HUES6 (cell line): ENCODE measurements around the gene ADGRL3.

ENCODE experiments used
- H3K27ac ChIP-seq: 2 replicates; pipeline ENCODE4 v1.7.0; 2013; ENCODE audit warnings: low read depth, mild to moderate bottlenecking, low read length, inconsistent platforms
- H3K27me3 ChIP-seq: 2 replicates; pipeline ENCODE4 v1.6.1; 2013; ENCODE audit warnings: low read length; ENCODE audit not compliant: control insufficient read depth, insufficient read depth
- H3K36me3 ChIP-seq: 2 replicates; pipeline ENCODE4 v1.6.1; 2013; ENCODE audit warnings: low read length; ENCODE audit not compliant: control insufficient read depth, insufficient read depth
- H3K4me1 ChIP-seq: 2 replicates; pipeline ENCODE4 v1.6.1; 2013; ENCODE audit warnings: low read length; ENCODE audit not compliant: control insufficient read depth, insufficient read depth
- H3K4me3 ChIP-seq: 2 replicates; pipeline ENCODE4 v1.5.1; 2013; ENCODE audit warnings: low read depth, low read length
- H3K9ac ChIP-seq: one replicate; pipeline ENCODE4 v1.6.1; 2013; ENCODE audit warnings: mild to moderate bottlenecking, low read length
- H3K9me3 ChIP-seq: 2 replicates; pipeline ENCODE4 v1.6.1; 2013; ENCODE audit warnings: low read depth, low read length; ENCODE audit not compliant: control insufficient read depth, insufficient read depth

The ADGRL3 gene

DNA sequence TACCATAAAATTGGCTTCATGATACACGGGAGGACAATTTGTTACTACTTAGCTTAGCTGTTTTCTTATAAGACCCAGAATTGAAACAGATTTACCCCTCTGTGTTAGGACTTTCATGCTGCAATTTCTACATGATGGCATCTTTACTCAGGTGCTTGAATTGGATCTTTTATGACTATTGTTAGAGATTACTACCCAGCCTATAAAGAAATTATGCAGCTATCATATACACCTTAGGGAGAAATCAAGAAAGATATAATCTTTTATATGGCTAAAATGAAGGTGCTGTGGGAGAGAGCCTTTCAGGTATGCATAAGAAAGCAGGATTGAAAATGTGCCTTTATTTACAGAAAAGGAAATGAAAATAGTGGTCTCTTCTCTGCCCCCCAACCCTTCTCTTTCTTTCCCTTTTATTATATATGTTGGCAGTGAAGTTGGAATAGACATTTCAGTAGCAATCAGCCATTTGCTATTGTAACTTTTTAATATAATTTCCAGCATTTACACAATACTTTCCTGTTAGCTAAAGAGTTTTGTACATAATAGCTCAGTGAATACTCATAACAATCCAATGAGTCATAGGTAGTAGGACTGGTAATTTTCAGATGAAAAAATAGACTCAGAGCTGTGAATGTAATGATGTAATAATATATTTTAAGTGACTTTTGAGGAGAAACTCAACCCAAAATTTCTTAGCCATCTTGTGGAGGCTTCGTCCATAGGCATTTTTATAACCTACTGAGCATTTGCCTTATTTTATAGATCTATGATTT, 311.8 kb downstream of the ADGRL3 start:
- Histone ChIP-seq H3K27me3 (no peaks in the 10 kb centered on the region), H3K27ac (no peak overlapping the region), H3K4me3 (no peak overlapping the region), H3K4me1 (no peaks in the 10 kb centered on the region), H3K9me3 (no peaks in the 10 kb centered on the region), H3K36me3 (no peaks in the 10 kb centered on the region), H3K9ac (no peak overlapping the region)

DNA sequence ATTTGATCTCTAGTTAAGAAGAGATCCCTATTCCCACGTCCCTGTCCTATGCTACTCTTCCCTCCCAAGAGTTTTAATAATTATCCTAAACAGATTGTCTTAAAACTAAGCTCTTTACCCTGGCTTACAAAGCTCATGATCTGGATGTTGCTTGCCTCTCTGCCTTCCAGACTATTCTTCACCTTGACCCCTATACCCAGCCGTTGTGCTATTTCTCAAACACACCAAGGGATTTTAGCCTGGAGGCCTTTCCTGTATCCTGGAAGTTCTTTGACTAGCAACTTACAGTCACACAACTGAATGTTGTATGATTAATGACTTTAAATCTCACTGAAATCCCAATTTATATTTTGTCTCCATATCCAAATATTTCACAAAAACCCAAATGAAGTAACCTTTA, 314.9 kb downstream of the ADGRL3 start:
- Histone ChIP-seq H3K4me1 (peaks cover 6% of the 10 kb centered on the region), H3K27ac (no peak overlapping the region), H3K4me3 (no peak overlapping the region), H3K36me3 (no peaks in the 10 kb centered on the region), H3K9ac (no peak overlapping the region), H3K9me3 (no peaks in the 10 kb centered on the region), H3K27me3 (no peaks in the 10 kb centered on the region)

DNA sequence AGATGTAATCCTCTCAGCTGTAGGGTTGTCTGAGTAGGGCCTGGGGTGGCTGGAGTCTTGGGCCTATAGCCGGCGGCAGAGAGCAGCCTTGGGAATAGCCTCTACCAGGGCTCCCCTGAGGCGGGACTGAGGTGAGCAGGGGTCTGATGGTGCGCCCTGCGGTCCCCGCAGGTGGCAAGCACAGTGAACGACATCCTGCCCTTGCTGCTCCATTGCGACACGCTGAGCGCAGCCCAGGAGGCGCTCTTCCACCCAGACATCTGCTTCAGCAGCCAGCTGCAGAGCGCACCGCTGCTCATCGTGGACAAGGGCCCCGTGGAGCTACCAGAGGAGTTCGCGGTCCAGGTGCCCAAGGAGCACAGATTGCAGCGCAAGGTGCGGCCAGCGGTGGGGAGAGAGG, 317.0 kb downstream of the ADGRL3 start:
- Histone ChIP-seq H3K4me1 (peaks cover 19% of the 10 kb centered on the region), H3K27me3 (no peaks in the 10 kb centered on the region), H3K9me3 (no peaks in the 10 kb centered on the region), H3K36me3 (no peaks in the 10 kb centered on the region), H3K4me3 (peak overlapping the region; percentile 25; the same call in 1 of the 2 replicates), H3K27ac (no peak overlapping the region), H3K9ac (no peak overlapping the region)

DNA sequence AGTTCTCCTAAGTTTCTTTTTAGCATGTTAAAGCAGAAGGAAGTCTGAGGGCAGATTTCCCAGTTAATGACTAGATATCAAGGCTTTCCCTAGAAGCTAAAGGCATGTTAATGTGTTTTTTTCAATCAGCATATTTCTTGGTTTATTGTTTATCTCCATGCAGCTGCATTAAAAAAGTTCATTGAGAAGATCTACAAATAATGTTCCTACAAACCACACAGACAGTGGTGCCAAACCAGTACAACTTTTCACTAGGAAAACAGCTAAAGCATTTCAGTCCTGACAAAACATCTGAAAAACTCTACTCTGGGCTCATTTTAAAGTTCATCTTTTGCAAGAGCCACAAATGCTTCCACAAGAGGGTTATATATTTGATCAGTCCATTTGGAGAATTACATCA, 320.0 kb downstream of the ADGRL3 start:
- Histone ChIP-seq H3K9me3 (no peaks in the 10 kb centered on the region), H3K4me3 (no peak overlapping the region), H3K27ac (peak overlapping the region; percentile 9; the same call in 1 of the 2 replicates), H3K27me3 (no peaks in the 10 kb centered on the region), H3K4me1 (peaks cover 19% of the 10 kb centered on the region), H3K36me3 (no peaks in the 10 kb centered on the region), H3K9ac (no peak overlapping the region)

DNA sequence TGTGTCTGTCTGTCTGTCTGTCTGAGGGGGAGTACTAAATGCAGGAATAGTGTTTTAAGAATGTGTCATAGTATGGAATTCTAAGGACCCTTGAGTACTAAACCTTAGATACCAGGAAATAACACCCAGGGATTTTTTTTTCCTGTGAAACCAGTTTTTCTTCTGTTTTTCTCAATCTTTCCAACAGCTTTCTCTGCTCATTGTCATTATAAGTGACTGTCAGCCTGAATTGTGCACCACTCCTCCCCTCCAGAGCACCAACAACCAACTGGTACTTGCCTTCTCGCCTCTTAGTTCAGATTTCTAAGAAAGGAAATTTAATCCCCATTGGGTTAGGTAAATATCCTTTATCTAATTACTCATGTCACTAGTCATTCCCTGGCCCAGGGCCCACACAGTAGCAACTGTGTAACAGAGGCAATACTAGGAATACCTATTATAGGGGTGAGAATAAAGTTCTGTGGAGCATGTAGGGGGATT, 320.6 kb downstream of the ADGRL3 start:
- no peak overlapping the region for H3K9ac ChIP-seq
- H3K36me3 ChIP-seq, result no peaks in the 10 kb centered on the region
- H3K9me3 ChIP-seq, result no peaks in the 10 kb centered on the region
- no peak overlapping the region; the same call in 1 of the 2 replicates for H3K27ac ChIP-seq
- no peaks in the 10 kb centered on the region for H3K27me3 ChIP-seq
- peaks cover 19% of the 10 kb centered on the region for H3K4me1 ChIP-seq
- H3K4me3 ChIP-seq, result no peak overlapping the region

DNA sequence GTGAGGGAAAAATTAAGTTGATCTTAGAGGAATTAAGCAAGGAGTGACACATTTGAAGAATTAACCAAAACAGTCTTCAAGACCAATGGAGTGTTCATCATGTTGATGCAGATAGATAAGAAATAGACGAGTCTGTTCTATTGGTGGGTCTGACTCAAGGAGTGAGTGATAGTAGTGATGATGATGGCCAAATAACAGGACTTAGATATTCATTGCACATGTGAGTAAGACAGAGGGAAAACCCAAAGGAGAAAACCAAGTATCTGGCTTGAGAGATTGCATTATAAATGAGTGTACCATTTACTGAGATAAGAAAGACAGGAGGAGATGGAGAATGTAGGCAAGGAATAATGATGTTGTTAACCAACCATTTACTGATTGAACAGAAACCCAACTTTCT, 321.3 kb downstream of the ADGRL3 start:
- Histone ChIP-seq H3K4me3 (no peak overlapping the region), H3K36me3 (no peaks in the 10 kb centered on the region), H3K9ac (no peak overlapping the region), H3K4me1 (peaks cover 19% of the 10 kb centered on the region), H3K27ac (no peak overlapping the region), H3K9me3 (no peaks in the 10 kb centered on the region), H3K27me3 (no peaks in the 10 kb centered on the region)

DNA sequence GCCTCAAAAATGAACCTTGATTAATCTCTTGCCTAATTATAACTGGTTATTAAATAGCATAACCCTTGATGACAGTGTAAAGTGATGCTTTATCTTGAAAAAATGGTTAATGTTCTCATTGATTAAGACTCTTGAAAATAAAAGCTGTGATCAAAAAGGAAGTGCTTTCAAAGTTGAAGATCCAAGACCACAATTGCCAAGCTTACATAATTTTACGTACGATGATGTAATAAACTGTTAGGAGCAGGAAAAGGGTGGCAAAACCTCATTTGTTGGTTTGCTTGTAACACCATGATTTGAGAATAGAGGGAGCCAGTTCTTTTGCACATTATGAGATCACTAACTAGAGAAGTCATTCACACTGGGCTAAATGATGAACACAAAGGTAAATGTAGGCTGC, 322.2 kb downstream of the ADGRL3 start:
- Histone ChIP-seq H3K36me3 (no peaks in the 10 kb centered on the region), H3K27me3 (no peaks in the 10 kb centered on the region), H3K4me1 (peaks cover 19% of the 10 kb centered on the region), H3K9me3 (no peaks in the 10 kb centered on the region), H3K4me3 (no peak overlapping the region), H3K9ac (no peak overlapping the region), H3K27ac (no peak overlapping the region)

DNA sequence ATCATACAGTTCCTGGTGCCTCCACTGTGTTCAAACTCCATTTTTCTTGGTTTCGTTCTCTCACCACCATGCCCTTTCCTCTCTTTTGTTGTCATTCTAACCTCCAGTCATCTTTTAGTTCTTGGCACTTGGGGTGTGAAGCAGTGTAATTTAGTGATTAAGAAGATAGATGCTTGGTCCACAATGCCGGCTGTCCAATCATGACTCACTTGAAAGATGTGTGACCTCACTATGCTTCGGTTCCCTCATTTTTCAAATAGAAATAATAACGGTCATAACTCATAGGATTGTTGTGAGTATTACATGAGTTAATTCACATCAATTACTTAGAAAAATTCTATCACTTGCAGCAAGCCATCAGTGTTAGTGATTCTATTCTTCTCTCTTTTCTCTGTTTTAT, 327.8 kb downstream of the ADGRL3 start:
- Histone ChIP-seq H3K4me3 (no peak overlapping the region), H3K9me3 (no peaks in the 10 kb centered on the region), H3K36me3 (no peaks in the 10 kb centered on the region), H3K27me3 (no peaks in the 10 kb centered on the region), H3K9ac (no peak overlapping the region), H3K27ac (no peak overlapping the region), H3K4me1 (no peaks in the 10 kb centered on the region; the same call in 1 of the 2 replicates)

DNA sequence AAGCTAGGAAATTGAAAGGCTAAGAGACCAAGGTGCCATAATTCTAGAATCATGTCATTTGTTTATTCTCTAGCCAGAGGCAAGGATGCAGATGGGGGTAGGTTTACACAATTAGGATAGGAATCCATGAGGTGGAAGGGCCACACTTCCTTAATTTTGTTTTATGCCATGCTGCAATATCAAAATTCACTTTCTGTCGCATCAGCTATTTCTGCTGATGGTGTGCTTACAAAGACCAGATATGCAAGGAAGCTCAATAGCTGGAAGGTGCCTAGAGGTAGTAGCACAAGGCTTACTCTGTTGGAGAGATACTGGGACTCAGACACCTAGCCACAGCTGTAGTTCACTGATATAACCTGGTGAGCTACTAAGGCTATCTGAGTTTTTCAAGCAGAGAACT, 328.5 kb downstream of the ADGRL3 start:
- H3K9me3 ChIP-seq, result no peaks in the 10 kb centered on the region
- no peaks in the 10 kb centered on the region for H3K36me3 ChIP-seq
- H3K27ac ChIP-seq, result no peak overlapping the region
- H3K9ac ChIP-seq, result no peak overlapping the region
- no peaks in the 10 kb centered on the region; the same call in 1 of the 2 replicates for H3K4me1 ChIP-seq
- H3K4me3 ChIP-seq, result no peak overlapping the region
- no peaks in the 10 kb centered on the region for H3K27me3 ChIP-seq

DNA sequence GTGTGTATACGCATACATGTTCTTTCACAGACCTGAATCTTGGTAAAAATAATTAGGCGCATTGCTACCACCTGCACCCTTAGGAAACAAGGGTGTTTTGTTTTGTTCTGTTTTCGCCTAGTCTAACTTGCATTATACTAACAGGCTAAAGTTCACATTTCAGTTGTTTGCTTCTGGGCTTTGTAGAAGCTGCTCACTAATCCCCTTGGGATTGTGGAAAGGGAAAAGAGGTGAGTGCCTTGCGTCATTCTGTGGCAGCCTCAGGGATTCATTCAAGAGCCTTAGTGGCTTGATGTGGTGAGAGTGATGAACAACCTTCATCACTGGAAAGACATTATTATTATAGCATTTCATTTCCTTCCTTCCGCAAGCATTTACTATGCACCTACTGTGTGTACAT, 331.1 kb downstream of the ADGRL3 start:
- H3K27me3 ChIP-seq, result no peaks in the 10 kb centered on the region
- no peaks in the 10 kb centered on the region; the same call in 1 of the 2 replicates for H3K4me1 ChIP-seq
- H3K27ac ChIP-seq, result no peak overlapping the region
- no peaks in the 10 kb centered on the region for H3K36me3 ChIP-seq
- H3K4me3 ChIP-seq, result no peak overlapping the region
- H3K9me3 ChIP-seq, result no peaks in the 10 kb centered on the region
- no peak overlapping the region for H3K9ac ChIP-seq

DNA sequence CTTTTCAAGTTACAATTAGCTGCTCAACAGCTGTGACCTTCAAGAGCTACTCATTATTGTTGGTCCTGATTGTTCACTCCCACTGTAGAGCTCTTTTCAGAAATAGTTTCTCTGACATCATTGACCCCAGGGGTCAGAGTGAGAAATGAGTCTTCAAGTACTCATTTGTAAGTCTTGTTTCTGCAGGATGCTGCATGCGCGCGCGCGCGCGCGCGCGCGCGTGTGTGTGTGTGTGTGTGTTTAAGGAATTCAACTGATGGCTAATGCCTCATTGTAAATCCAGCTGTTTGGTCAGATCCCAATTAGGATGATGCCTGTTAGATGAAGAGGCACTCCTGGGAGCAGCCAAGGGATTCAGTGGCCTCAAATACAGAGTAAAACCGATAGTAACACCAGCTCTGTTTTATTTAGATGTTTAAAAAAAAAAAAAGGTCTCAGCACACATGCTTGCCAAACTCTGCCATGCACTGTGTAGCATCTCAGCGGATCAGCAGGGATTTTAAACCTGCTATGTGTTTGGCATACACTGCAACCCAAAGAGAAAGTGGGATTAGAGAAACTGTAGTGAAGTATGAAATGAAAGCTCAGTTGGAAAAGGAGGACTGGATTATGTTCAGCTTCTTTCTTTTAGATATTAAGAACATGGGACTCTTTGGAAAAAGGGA, 332.3 kb downstream of the ADGRL3 start:
- Histone ChIP-seq H3K27me3 (no peaks in the 10 kb centered on the region), H3K9ac (no peak overlapping the region), H3K27ac (no peak overlapping the region), H3K36me3 (no peaks in the 10 kb centered on the region), H3K9me3 (no peaks in the 10 kb centered on the region), H3K4me1 (no peaks in the 10 kb centered on the region; the same call in 1 of the 2 replicates), H3K4me3 (no peak overlapping the region)
